Measurements from ENCODE around the gene TNFAIP3.
"Not testable (repeated sequence)": the region's sequence is repeated elsewhere in the genome, so short reads cannot be mapped to it uniquely, and the experiment has no call there.

The TNFAIP3 gene

DNA sequence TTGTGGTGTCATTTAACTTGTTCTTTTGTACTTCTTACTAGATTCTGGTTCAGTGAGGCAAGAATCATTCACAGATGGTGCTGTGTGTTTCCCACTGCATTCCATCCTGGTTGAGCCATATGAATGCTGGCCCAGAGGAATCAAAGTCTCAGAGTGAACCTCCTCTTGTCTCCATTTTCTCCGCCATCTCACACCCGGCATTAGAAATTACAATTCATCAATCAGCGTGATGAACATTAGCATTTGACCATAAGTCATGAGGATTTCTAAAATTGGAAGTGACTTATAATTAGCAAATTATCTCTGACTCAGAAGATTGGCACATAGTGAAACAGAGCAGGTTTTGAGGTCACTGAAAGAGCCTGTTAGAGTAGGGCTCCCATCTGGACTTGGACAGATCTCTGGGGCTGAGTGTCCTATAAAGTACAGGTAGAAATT, 25.2 kb downstream of the TNFAIP3 start:
- TF ChIP-seq, protein P1, sequence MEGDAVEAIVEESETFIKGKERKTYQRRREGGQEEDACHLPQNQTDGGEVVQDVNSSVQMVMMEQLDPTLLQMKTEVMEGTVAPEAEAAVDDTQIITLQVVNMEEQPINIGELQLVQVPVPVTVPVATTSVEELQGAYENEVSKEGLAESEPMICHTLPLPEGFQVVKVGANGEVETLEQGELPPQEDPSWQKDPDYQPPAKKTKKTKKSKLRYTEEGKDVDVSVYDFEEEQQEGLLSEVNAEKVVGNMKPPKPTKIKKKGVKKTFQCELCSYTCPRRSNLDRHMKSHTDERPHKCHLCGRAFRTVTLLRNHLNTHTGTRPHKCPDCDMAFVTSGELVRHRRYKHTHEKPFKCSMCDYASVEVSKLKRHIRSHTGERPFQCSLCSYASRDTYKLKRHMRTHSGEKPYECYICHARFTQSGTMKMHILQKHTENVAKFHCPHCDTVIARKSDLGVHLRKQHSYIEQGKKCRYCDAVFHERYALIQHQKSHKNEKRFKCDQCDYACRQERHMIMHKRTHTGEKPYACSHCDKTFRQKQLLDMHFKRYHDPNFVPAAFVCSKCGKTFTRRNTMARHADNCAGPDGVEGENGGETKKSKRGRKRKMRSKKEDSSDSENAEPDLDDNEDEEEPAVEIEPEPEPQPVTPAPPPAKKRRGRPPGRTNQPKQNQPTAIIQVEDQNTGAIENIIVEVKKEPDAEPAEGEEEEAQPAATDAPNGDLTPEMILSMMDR (IDR thresholded peaks at IDR 0.05; ENCODE audit: extremely low read depth, insufficient read depth, missing control alignments) = no peak
- in situ Hi-C loops (cut with MboI; ENCODE audit: low pct_unique_long_range_greater_than_20kb, low sequenced_read_pairs, unreplicated experiment) = no loop called here
- DNase-seq (ENCODE audit: low spot score) = no peak

DNA sequence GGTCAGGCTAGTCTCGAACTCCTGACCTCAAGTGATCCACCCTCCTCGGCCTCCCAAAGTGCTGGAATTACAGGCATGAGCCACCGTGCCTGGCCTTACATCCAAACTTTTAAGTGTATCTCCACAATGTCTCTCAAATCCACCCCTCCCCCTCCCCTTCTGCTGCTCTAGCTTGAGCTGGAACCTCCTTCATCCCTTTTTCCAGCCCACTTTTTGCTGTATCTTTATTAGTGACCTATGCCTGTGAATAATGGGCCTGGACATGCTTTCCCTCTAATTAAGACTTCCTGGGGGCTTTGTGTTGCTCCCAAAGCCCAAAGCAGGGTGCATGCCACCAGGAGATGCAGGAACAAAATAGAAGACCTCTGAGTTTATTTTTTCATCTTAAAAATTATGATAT, 26.1 kb downstream of the TNFAIP3 start:
- in situ Hi-C loops (cut with MboI; ENCODE audit: low pct_unique_long_range_greater_than_20kb, low sequenced_read_pairs, unreplicated experiment) = no loop called here
- no peak for DNase-seq (ENCODE audit: low spot score)
- TF ChIP-seq, protein P1 (IDR thresholded peaks at IDR 0.05; ENCODE audit: extremely low read depth, insufficient read depth, missing control alignments) = no peak

GRCh38 chr6:137893726-137894125, 26.7 kb downstream of the TNFAIP3 start:
- TF ChIP-seq, protein P1 (IDR thresholded peaks at IDR 0.05; ENCODE audit: extremely low read depth, insufficient read depth, missing control alignments) = no peak
- no peak for DNase-seq (ENCODE audit: low spot score)
- in situ Hi-C loops (cut with MboI; ENCODE audit: low pct_unique_long_range_greater_than_20kb, low sequenced_read_pairs, unreplicated experiment) = no loop called here

DNA sequence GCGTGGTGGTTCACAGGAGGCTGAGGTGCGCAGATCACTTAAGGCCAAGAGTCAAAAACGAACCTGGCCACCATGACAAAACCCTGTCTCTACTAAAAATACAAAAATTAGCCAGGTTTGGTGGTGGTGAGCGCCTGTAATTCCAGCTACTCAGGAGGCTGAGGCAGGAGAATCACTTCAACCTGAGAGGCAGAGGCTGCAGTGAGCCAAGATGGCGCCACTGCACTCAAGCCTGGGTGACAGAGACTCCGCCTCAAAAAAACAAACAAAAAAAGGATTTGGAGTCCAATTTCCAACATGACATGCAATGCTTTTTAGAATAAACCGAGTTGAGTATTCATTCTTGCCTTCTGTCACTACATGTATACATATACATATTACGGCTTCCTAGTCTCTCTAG, 27.3 kb downstream of the TNFAIP3 start:
- in situ Hi-C loops (cut with MboI; ENCODE audit: low pct_unique_long_range_greater_than_20kb, low sequenced_read_pairs, unreplicated experiment); DNase-seq (ENCODE audit: low spot score): not testable (repeated sequence)

GRCh38 chr6:137894779-137895385, 27.8 kb downstream of the TNFAIP3 start:
- TF ChIP-seq, protein P1 (IDR thresholded peaks at IDR 0.05; ENCODE audit: extremely low read depth, insufficient read depth, missing control alignments) = no peak
- in situ Hi-C loops (cut with MboI; ENCODE audit: low pct_unique_long_range_greater_than_20kb, low sequenced_read_pairs, unreplicated experiment) = no loop called here
- no peak for DNase-seq (ENCODE audit: low spot score)

- in situ Hi-C loops (cut with MboI; ENCODE audit: low pct_unique_long_range_greater_than_20kb, low sequenced_read_pairs, unreplicated experiment) = no loop called here
- TF ChIP-seq, protein P1 (IDR thresholded peaks at IDR 0.05; ENCODE audit: extremely low read depth, insufficient read depth, missing control alignments) = no peak
- DNase-seq (ENCODE audit: low spot score) = no peak
Observed at GRCh38 chr6:137896647-137897046, 29.6 kb downstream of the TNFAIP3 start.

DNA sequence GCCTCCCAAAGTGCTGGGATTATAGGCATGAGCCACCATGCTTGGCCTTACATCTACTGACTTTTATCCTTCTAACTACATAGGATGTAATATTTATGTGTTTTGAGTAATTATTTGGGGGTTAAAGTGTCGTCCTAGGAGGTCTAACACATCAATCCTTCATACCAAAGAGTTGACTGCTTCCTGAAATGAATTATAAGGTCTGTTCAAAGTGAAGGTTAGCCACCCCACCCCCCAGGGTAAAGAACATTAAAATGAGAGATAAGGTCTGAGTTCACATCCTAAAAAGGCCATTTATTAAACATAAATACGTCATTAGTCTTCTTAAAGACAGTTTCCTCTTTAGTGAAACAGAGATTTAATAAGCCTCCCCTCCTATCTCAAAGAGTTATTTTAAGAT, 33.8 kb downstream of the TNFAIP3 start:
- in situ Hi-C loops (cut with MboI; ENCODE audit: low pct_unique_long_range_greater_than_20kb, low sequenced_read_pairs, unreplicated experiment) = no loop called here
- TF ChIP-seq, protein P1 (IDR thresholded peaks at IDR 0.05; ENCODE audit: extremely low read depth, insufficient read depth, missing control alignments) = no peak
- no peak for DNase-seq (ENCODE audit: low spot score)
